GM08714 (cell line): ENCODE results near the gene MRPS14.
A peak's percentile ranks its signal among the peaks of the same experiment; 100 is the strongest.
"Not testable (repeated sequence)": the region's sequence is repeated elsewhere in the genome, so short reads cannot be mapped to it uniquely, and the experiment has no call there.

Source experiments
- H3K4me3 ChIP-seq: fragments of 200-500 bp; sonication (Bioruptor generic); 2 replicates; pipeline ENCODE4 v1.5.1; 2014; ENCODE audit warnings: mild to moderate bottlenecking, low read length, inconsistent platforms
- ZNF274 ChIP-seq: IDR thresholded peaks from 2 replicates; pipeline ENCODE4 v1.6.1; 2012; ENCODE audit warnings: mild to moderate bottlenecking, low read depth, low read length

Gene MRPS14

DNA sequence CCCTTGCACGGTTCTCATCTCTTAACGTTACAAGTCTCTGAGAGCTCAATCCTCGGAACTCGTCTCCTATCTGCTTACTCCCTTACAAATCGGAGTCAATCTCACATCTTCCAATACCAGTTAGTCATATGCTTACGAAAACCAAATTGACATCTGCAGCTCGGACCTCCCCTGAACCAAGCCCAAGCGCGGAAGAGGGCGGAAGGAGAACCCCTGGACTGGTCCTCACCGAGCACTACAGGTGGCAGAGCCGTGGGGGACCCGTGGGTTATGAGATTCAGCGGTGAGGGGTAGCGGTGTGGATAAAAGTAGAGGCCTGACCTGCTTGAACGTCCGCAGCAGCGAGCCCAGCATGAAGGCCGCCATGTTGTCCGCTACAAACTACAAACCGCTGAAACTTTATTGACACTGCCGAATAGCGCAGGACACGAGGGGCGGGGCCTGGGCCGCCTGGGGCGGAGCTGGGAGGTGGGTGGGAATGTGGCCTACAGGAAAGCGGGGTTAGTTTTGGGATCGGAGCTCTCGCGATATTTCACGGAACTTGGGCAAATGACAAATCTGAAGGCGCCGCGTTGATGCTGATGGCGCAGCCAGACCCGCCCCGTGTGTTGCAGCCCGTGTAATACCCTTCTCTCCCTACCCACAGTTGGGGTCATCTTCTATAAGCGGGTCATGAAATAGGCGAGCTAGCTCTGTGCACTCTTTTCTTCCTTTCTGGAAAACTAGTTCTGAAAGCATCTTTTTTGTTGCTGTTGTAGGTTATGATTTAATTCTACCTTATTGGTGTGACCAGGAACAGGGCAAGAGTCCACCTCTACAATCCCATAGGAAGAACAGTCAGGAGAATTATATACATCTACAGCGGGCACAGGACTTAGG, at the start of gene MRPS14:
Gene MRPS14 (minus strand): TSS at position 383 of the 879 bp plus-strand sequence. CDS start 17 bp downstream, at position 366.
- peak within 1 kb of the TSS; percentile 80 for H3K4me3 ChIP-seq
- TF ChIP-seq ZNF274: no peak

DNA sequence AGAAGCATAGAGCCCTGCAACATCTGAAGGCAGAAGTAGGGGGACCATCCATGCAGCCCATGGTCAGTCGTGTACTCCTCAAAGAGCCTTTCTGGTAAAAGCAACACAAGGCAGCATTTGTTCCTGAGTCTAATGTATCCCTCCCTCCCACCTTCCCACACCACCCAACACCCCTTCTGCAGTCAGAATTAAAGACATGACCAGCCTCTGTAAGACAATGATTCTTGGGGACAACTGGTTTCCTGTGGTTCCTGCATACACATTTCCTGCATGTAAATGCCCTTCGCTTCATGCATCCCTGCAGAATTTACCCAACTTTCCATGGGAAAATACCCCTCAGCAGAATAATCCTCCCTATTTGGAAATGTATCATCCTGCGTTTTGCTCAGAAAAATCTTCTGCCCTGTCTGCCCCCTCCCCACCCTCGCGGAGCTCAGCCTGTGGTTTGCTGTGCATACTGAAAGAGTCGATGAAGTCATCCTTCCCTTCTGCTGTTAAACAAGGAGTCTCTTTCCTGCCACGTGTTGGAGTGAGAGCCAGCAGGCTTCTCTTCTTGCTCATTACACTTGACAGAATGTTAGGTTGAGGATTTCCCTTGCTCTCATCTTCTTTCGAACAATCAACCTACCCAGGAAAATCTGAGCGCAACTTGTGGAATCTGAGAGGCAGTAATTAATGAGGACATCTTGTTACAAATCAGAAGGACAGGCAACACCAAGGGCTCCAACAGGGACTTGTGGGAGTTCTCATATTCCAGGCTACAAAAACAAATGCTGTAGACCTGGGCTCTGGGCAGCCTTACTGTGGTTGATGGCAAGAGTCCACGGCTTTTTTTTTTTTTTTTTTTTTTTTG, 49.1 kb upstream of the MRPS14 start:
- TF ChIP-seq ZNF274: no peak
- H3K4me3 ChIP-seq: no peak overlapping the region; the same call in 1 of the 2 replicates

DNA sequence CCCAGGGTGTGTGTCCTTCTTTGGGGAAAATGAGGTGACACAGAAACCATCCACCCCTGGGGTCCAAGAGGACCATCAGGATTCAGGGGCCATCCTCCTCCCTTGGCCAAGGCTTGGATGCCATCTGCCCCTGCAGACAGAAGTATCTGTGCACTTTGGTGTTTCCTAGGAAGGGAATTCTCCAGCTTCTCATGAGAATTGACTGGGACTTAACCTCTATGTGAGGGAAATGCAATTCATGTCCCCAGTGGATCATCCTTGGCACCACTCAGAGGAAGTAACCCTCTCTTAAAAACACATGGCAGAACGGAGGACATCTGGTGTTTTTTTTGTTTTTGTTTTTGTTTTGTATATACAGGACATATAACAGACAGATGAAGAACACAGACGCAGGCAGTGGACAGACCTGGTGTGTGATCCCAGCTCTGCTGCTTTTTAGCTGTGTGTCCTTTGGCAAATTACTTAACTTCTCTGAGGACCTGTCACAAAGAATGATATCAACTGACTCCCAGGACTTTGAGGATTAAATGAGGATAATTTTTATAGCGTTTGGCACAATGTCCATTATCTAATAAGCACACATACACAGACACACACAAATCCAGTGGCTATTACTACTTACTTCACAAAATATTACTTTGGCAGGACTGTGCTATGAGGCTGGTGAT, 48.2 kb upstream of the MRPS14 start:
- no peak overlapping the region for H3K4me3 ChIP-seq
- TF ChIP-seq ZNF274: no peak

DNA sequence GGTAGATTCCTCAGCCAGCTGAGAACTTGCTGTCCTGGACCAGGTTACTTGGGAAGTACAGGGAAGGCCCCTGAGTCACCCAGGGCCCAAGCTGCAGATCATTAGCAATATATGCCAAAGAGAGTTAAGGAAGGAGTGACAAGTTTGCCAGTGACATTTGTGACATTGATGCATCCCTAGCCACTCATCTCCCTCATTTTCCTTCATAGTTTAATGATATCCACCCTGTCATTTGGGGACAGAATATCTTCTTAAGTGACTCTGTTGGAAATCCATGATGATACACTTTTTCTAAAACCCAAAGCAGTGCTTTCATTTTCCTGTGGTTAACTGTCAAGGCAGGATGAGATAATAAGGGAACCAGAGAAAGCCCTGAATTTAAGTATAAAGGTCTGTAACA, 47.6 kb upstream of the MRPS14 start:
- TF ChIP-seq ZNF274: no peak
- H3K4me3 ChIP-seq: no peak overlapping the region

DNA sequence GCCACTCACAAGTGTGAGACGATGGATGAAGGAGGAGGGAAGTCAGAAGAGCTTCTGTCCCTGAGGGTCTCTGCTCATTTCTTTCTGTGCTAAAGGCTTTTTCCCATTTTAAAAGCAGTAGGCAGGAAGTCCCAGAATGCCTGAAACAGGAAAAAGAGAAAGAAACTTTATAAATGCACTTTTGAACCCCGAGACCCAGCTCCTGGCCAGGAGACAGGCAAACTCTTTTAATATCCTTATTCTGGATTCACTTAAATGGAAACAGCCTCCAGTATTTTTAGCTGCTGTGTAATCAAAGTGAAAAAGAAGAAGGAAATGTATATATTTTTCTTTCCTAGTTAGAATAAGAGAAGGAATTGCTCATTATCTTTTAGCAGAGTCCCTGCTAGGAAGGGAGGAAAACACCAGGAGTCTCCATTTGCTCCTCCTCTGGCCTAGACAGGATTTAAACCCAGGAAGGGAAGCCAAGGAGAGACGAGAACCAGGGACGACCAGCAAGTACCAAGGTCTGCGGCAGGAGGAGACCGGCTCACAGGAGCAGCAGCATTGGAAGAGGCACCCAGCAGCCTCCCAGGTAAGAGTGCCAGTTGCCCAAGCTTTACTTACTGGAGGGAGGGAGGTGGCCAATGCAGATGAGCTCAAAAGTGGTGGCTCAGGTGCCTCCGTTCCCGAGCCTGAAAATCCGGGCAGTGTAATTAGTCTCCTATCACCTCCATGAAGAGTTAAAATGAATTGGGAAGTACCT, 44.3 kb upstream of the MRPS14 start, which contains the start of gene TNN:
Gene TNN (plus strand): TSS at position 472 of the 745 bp plus-strand sequence. CDS start 9,586 bp downstream, outside the sequence.
- no peak for TF ChIP-seq ZNF274

DNA sequence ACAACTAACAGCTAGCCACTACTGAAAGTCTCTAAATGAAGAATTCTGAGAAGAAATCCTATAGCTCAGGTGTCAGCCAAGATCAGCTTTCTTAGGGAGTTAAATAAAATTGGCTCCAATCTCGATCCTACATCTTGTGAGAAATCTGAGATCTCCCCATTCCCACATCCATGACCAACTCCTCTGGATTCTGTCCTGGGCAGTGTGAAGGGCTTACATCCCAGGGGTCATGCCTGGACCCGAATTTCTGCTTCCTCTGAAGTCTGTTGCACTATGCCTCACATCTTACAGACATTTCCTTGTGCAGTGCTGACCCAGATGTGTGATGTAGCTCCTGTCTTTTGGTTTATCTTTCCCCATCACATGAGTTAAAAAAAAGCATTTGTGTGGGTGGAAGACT, 39.6 kb upstream of the MRPS14 start:
- H3K4me3 ChIP-seq: no peak overlapping the region
- no peak for TF ChIP-seq ZNF274

More for the DNA sequence above, 44.3 kb upstream of the MRPS14 start, which contains the start of gene TNN:
- no peak within 1 kb of the TSS for H3K4me3 ChIP-seq

DNA sequence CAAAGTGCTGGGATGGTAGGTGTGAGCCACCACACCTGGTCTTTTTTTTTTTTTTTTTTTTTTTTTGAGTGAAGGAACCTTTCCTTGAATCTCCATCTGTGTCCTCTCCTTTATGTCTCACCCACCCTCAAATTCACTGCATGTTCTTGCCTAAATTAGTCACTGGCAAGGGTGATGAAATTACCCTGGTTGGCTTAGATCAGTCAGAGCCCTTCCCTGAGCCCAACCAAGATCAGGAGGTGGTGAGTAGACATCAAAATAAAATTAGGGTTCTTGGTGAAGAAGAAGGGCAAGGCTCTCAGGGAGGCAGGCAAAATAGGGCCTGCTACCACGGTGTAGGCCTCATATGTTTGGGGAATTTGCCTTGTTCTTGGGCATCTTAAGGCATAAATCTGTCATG, 39.1 kb upstream of the MRPS14 start:
- no peak for TF ChIP-seq ZNF274
- no peak overlapping the region for H3K4me3 ChIP-seq

DNA sequence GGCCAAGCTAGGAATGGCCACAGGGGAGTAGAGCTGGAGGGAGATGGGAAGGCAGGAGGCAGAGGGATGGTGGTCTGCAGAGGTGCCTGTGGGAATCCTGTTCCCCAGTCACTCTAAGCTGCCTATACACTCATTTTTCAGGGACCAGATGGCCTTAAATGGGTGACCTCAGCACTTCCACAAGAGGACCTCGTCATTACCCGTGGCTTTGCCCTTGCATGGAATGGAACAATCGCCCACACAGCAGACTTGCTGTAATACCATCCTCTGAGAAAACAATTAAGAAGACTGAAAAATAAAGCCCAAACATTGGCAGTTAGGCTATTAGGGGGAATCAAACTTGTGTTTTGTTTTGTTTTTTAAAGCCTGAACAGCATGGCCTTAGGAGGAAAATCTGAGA, 31.5 kb upstream of the MRPS14 start:
- no peak for TF ChIP-seq ZNF274

DNA sequence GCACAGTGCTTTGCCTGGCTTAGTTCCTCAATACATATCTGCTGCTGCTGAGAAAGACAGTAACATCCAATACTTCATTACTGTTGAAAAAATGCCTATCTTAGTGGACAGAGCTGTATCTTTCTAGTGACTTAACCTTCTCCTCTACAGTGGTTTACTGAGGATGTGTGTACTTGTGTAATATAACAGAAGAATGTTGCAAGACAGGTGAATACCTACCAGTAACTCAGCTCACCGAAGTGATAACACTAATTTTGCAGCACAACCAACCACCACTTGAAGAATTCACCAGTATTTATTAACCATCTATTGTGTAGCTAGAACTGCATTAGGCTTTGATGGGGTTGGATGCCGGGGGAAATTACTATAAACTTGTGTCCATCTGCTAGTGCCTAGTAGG, 27.8 kb upstream of the MRPS14 start:
- TF ChIP-seq ZNF274: no peak
- no peak overlapping the region for H3K4me3 ChIP-seq

More for the DNA sequence above, 31.5 kb upstream of the MRPS14 start:
- no peak overlapping the region for H3K4me3 ChIP-seq

DNA sequence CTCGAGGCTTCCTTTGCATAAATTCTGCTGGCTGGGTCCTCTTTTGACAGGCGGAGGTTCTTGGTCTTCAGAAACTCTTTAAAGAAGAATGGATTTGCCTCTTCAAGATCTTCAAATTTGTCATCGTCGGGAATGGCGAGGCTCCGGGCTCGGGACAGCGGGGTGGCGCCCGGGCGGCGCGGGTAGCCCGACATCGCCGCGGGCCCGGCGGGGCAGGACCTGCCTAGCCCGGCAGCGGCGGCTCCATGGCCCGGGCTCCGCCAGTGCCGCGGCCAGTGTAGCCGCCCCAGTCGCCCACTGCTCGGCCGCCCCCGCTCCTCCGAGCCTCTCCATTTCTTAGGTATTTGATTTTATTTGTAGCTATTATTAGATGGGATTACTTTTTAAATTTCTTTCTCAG, 22.3 kb upstream of the MRPS14 start:
- no peak overlapping the region for H3K4me3 ChIP-seq
- TF ChIP-seq ZNF274: no peak

DNA sequence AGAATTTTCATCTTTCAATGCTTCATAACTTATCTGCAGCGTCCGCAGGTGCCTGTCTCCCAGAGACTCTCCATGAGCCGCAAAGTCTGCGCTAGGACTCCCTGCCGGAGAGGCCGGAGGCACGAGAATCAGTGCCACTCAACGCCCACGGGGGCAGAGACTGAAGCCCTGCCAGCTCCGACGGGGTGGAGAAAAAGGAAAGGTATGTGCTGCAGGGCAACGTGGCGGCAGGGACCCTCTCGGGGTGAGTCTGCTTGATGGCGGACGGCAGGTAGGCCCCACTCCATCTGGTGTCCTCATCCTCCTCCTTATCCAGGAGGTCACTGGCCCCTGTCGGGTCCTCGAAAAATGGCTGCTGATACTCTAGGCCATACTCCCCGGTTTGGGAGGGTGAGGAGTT, 21.9 kb upstream of the MRPS14 start:
- TF ChIP-seq ZNF274: no peak

DNA sequence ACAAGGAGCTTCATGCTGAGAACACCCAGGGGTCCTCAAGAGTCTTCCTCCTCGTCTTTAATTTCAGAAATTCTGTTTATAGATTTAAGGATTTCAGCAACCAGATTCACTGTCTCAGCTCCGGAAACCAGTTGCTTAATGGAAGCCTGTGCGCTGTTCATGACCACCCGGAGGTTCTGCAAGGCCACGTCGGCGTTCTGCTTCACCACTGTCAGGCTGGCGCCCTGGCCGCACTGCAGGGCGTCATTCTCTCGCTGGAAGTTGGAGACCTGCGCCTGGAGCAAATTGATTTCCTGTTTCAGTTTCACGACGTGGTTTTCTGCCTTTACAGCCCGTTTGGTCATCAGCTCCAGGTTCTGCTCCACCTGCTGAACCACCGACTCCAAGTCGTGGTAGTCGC, 21.4 kb upstream of the MRPS14 start:
- not testable (repeated sequence) for H3K4me3 ChIP-seq

More for the DNA sequence above, 21.9 kb upstream of the MRPS14 start:
- H3K4me3 ChIP-seq: no peak overlapping the region

DNA sequence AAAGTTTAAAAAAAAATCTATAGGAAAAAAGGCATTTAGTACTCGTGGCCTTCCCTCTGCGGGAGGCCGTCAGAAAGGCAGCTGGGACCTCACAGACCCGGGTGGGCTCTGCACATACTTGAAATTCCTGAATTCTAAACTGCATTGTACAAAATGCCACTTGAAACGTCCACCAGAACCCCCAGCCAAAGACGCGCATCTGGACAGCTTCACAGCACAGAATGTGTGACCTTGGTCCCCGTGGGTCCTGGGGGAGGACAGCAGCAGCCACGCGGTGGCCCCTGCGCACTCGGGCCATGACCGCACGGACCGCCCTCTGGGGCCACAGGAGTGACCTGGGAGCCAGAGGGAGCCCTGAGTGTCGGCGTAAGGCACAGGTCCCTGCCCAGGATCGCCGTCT, 20.6 kb upstream of the MRPS14 start:
- no peak overlapping the region for H3K4me3 ChIP-seq
- TF ChIP-seq ZNF274: no peak
